Astrocyte (in vitro differentiated cells and primary cell): ENCODE measurements around the gene DSCAM. TPM values are rescaled to one million over a fixed set of nuclear protein-coding genes. Genes with fewer than 3 reads are reported as not detected.

Source experiments
- DNase-seq: peaks from one replicate; pipeline ENCODE4 v3.0.0-alpha.2; 2010; ENCODE audit warnings: low read depth
- FAIRE-seq: peaks from 2 replicates; lab custom pipeline; 2011; peaks lifted over from hg19 to GRCh38; lab: Jason Lieb, UNC
- H2AFZ ChIP-seq: 2 replicates; pipeline ENCODE4 v1.6.0; 2012; ENCODE audit warnings: low read depth, low read length, inconsistent platforms
- H3K27ac ChIP-seq: 2 replicates; pipeline ENCODE4 v1.5.1; 2011; ENCODE audit warnings: low read depth, low read length, inconsistent platforms
- H3K27me3 ChIP-seq: 2 replicates; pipeline ENCODE4 v1.6.0; 2011; ENCODE audit warnings: low read length, inconsistent platforms; ENCODE audit not compliant: insufficient read depth
- H3K36me3 ChIP-seq: 2 replicates; pipeline ENCODE4 v1.5.1; 2011; ENCODE audit warnings: low read length, inconsistent platforms; ENCODE audit not compliant: insufficient read depth
- H3K4me1 ChIP-seq: 2 replicates; pipeline ENCODE4 v1.5.1; 2011; ENCODE audit warnings: low read length, inconsistent platforms; ENCODE audit not compliant: insufficient read depth
- H3K4me2 ChIP-seq: 2 replicates; pipeline ENCODE4 v1.6.0; 2012; ENCODE audit warnings: low read length, inconsistent platforms
- H3K4me3 ChIP-seq: 2 replicates; pipeline ENCODE4 v1.5.1; 2011; ENCODE audit warnings: low read depth, mild to moderate bottlenecking, low read length, inconsistent platforms; ENCODE audit not compliant: insufficient read depth
- H3K79me2 ChIP-seq: 2 replicates; pipeline ENCODE4 v1.6.0; 2012; ENCODE audit warnings: mild to moderate bottlenecking, low read length, inconsistent platforms; ENCODE audit not compliant: insufficient read depth
- H3K9ac ChIP-seq: 2 replicates; pipeline ENCODE4 v1.6.0; 2012; ENCODE audit warnings: mild to moderate bottlenecking, low read length, inconsistent platforms
- H3K9me3 ChIP-seq: 2 replicates; pipeline ENCODE4 v1.5.1; 2012; ENCODE audit warnings: low read depth, mild to moderate bottlenecking, low read length, inconsistent platforms; ENCODE audit not compliant: insufficient read depth
- H4K20me1 ChIP-seq: 2 replicates; pipeline ENCODE4 v1.6.0; 2012; ENCODE audit warnings: low read length, inconsistent platforms; ENCODE audit not compliant: insufficient read depth
- H3K27ac Mint-ChIP-seq: one replicate; pipeline ENCODE4 v1.8.0; 2021; ENCODE audit warnings: mild to moderate bottlenecking, mixed read lengths; ENCODE audit not compliant: unreplicated experiment
- H3K27me3 Mint-ChIP-seq: one replicate; pipeline ENCODE4 v1.8.0; 2021; ENCODE audit warnings: low read depth, mixed read lengths; ENCODE audit not compliant: unreplicated experiment
- H3K36me3 Mint-ChIP-seq: one replicate; pipeline ENCODE4 v1.8.0; 2021; ENCODE audit warnings: low read depth, mixed read lengths; ENCODE audit not compliant: unreplicated experiment
- H3K4me1 Mint-ChIP-seq: one replicate; pipeline ENCODE4 v1.8.0; 2021; ENCODE audit warnings: low read depth, mixed read lengths; ENCODE audit not compliant: unreplicated experiment
- H3K4me3 Mint-ChIP-seq: one replicate; pipeline ENCODE4 v1.8.0; 2021; ENCODE audit warnings: mild to moderate bottlenecking, moderate library complexity, mixed read lengths; ENCODE audit not compliant: unreplicated experiment
- H3K9me3 Mint-ChIP-seq: one replicate; pipeline ENCODE4 v1.8.0; 2021; ENCODE audit warnings: mild to moderate bottlenecking, mixed read lengths; ENCODE audit not compliant: unreplicated experiment
- CTCF ChIP-seq: IDR thresholded peaks from 2 replicates; pipeline ENCODE4 v1.5.1; 2011; ENCODE audit warnings: low read depth, mild to moderate bottlenecking, inconsistent platforms, low read length, moderate library complexity; ENCODE audit not compliant: insufficient read depth
- EZH2 ChIP-seq: IDR thresholded peaks from 2 replicates; pipeline ENCODE4 v1.6.1; 2012; ENCODE audit warnings: mild to moderate bottlenecking, low read length, inconsistent platforms; ENCODE audit not compliant: insufficient read depth
- total RNA-seq: library from RNA; stranded (reverse); gene quantifications from 2 replicates; pipeline ENCODE4 v1.2.1, GENCODE V29; 2021

Gene DSCAM
- total RNA-seq, 1 donor from 2014 or later = 0.18 TPM

- Histone ChIP-seq H3K4me3 (no peak overlapping the region), H3K9ac (no peak overlapping the region), H2AFZ (no peak overlapping the region), H3K9me3 (no peaks in the 10 kb centered on the region), H3K36me3 (no peaks in the 10 kb centered on the region), H3K79me2 (no peaks in the 10 kb centered on the region), H3K4me1 (no peaks in the 10 kb centered on the region), H4K20me1 (no peaks in the 10 kb centered on the region), H3K27me3 (no peaks in the 10 kb centered on the region), H3K27ac (no peak overlapping the region), H3K4me2 (no peak overlapping the region)
- Mint-ChIP-seq H3K27me3 (no peaks in the 10 kb centered on the region), H3K36me3 (no peaks in the 10 kb centered on the region), H3K27ac (no peak overlapping the region), H3K4me3 (no peak overlapping the region), H3K4me1 (no peaks in the 10 kb centered on the region), H3K9me3 (peaks cover 8% of the 10 kb centered on the region)
- TF ChIP-seq EZH2 = no peak
- no peak for TF ChIP-seq CTCF
- no peak for FAIRE-seq
- DNase-seq = no peak
These were observed 655.3 kb downstream of the DSCAM start for GRCh38 chr21:40191616-40192015.

GRCh38 chr21:40191196-40191595 is 655.8 kb downstream of the DSCAM start:
- Mint-ChIP-seq H3K27me3 (no peaks in the 10 kb centered on the region), H3K4me3 (no peak overlapping the region), H3K9me3 (peaks cover 6% of the 10 kb centered on the region), H3K4me1 (no peaks in the 10 kb centered on the region), H3K27ac (no peak overlapping the region), H3K36me3 (no peaks in the 10 kb centered on the region)
- H3K79me2 ChIP-seq = no peaks in the 10 kb centered on the region
- H3K4me1 ChIP-seq = peaks cover 3% of the 10 kb centered on the region
- TF ChIP-seq CTCF = no peak
- no peak for TF ChIP-seq EZH2
- no peak overlapping the region for H3K4me2 ChIP-seq
- no peak overlapping the region for H2AFZ ChIP-seq
- DNase-seq (no peak), FAIRE-seq (no peak)
- H3K9ac ChIP-seq = no peak overlapping the region
- no peaks in the 10 kb centered on the region for H3K36me3 ChIP-seq
- H3K27me3 ChIP-seq = no peaks in the 10 kb centered on the region
- H3K4me3 ChIP-seq = no peak overlapping the region
- no peaks in the 10 kb centered on the region for H3K9me3 ChIP-seq
- no peaks in the 10 kb centered on the region for H4K20me1 ChIP-seq
- no peak overlapping the region for H3K27ac ChIP-seq

GRCh38 chr21:40187946-40188654 is 658.9 kb downstream of the DSCAM start:
- H3K36me3 ChIP-seq = no peaks in the 10 kb centered on the region
- Mint-ChIP-seq H3K4me1 (no peaks in the 10 kb centered on the region), H3K27me3 (peaks cover 3% of the 10 kb centered on the region), H3K36me3 (no peaks in the 10 kb centered on the region), H3K4me3 (no peak overlapping the region), H3K27ac (no peak overlapping the region), H3K9me3 (peaks cover 6% of the 10 kb centered on the region)
- H3K27ac ChIP-seq = no peak overlapping the region
- H3K4me1 ChIP-seq = peaks cover 4% of the 10 kb centered on the region
- H3K79me2 ChIP-seq = no peaks in the 10 kb centered on the region
- TF ChIP-seq EZH2 = no peak
- no peak for TF ChIP-seq CTCF
- no peak overlapping the region for H2AFZ ChIP-seq
- H3K9me3 ChIP-seq = no peaks in the 10 kb centered on the region
- H3K9ac ChIP-seq = no peak overlapping the region
- DNase-seq (no peak), FAIRE-seq (no peak)
- no peak overlapping the region for H3K4me3 ChIP-seq
- H3K27me3 ChIP-seq = no peaks in the 10 kb centered on the region
- H3K4me2 ChIP-seq = no peak overlapping the region
- no peaks in the 10 kb centered on the region for H4K20me1 ChIP-seq
